ENCODE results near the gene OAT. TPM values are rescaled to one million over a fixed set of nuclear protein-coding genes. Genes with fewer than 3 reads are reported as not detected.

OAT gene
- total RNA-seq, 1 donor from 2014 or later, result 119 TPM

- H3K79me2 ChIP-seq (ENCODE audit: insufficient read depth, low read length), result no peaks in the 10 kb centered on the region
- Mint-ChIP-seq H3K4me3 (ENCODE audit: unreplicated experiment) (no peak overlapping the region), H3K4me1 (ENCODE audit: low read depth, unreplicated experiment) (no peaks in the 10 kb centered on the region), H3K36me3 (ENCODE audit: low read depth, unreplicated experiment) (peaks cover 9% of the 10 kb centered on the region), H3K9me3 (ENCODE audit: unreplicated experiment) (peaks cover 3% of the 10 kb centered on the region), H3K27me3 (ENCODE audit: low read depth, unreplicated experiment) (peaks cover 14% of the 10 kb centered on the region), H3K27ac (ENCODE audit: unreplicated experiment) (no peak overlapping the region)
- no peaks in the 10 kb centered on the region for H4K20me1 ChIP-seq (ENCODE audit: insufficient read depth, low read length)
- FAIRE-seq (no peak), DNase-seq (ENCODE audit: low read depth) (no peak)
- H3K4me2 ChIP-seq (ENCODE audit: low read length), result no peak overlapping the region
- H3K4me1 ChIP-seq (ENCODE audit: insufficient read depth, low read length), result peaks cover 6% of the 10 kb centered on the region
- H3K9ac ChIP-seq (ENCODE audit: low read length), result no peak overlapping the region
- no peak overlapping the region for H3K4me3 ChIP-seq (ENCODE audit: insufficient read depth, low read depth, low read length)
- TF ChIP-seq EZH2 (IDR thresholded peaks at IDR 0.05; ENCODE audit: insufficient read depth, low read length), result no peak
- no peak for TF ChIP-seq CTCF (IDR thresholded peaks at IDR 0.05; ENCODE audit: insufficient read depth, low read depth, low read length)
- H2AFZ ChIP-seq (ENCODE audit: low read depth, low read length), result no peak overlapping the region
- H3K36me3 ChIP-seq (ENCODE audit: insufficient read depth, low read length), result no peaks in the 10 kb centered on the region
- H3K27me3 ChIP-seq (ENCODE audit: insufficient read depth, low read length), result no peaks in the 10 kb centered on the region
- no peaks in the 10 kb centered on the region for H3K9me3 ChIP-seq (ENCODE audit: insufficient read depth, low read depth, low read length)
- no peak overlapping the region for H3K27ac ChIP-seq (ENCODE audit: low read depth, low read length)
These were observed 28.1 kb downstream of the OAT start for GRCh38 chr10:124390471-124391187.

GRCh38 chr10:124389613-124390361, 28.9 kb downstream of the OAT start:
- peak overlapping the region; percentile 68 for H2AFZ ChIP-seq (ENCODE audit: low read depth, low read length)
- H3K36me3 ChIP-seq (ENCODE audit: insufficient read depth, low read length), result no peaks in the 10 kb centered on the region
- no peaks in the 10 kb centered on the region for H3K27me3 ChIP-seq (ENCODE audit: insufficient read depth, low read length)
- H3K9me3 ChIP-seq (ENCODE audit: insufficient read depth, low read depth, low read length), result no peaks in the 10 kb centered on the region
- peaks cover 19% of the 10 kb centered on the region for H3K27me3 Mint-ChIP-seq (ENCODE audit: low read depth, unreplicated experiment)
- H3K36me3 Mint-ChIP-seq (ENCODE audit: low read depth, unreplicated experiment), result peaks cover 2% of the 10 kb centered on the region
- no peaks in the 10 kb centered on the region for H3K79me2 ChIP-seq (ENCODE audit: insufficient read depth, low read length)
- no peaks in the 10 kb centered on the region for H3K4me1 Mint-ChIP-seq (ENCODE audit: low read depth, unreplicated experiment)
- H4K20me1 ChIP-seq (ENCODE audit: insufficient read depth, low read length), result no peaks in the 10 kb centered on the region
- H3K27ac ChIP-seq (ENCODE audit: low read depth, low read length), result no peak overlapping the region
- no peak overlapping the region for H3K4me3 Mint-ChIP-seq (ENCODE audit: unreplicated experiment)
- H3K9ac ChIP-seq (ENCODE audit: low read length), result peak overlapping the region; percentile 40
- FAIRE-seq (no peak), DNase-seq (ENCODE audit: low read depth) (no peak)
- H3K4me2 ChIP-seq (ENCODE audit: low read length), result peak overlapping the region; percentile 90
- H3K9me3 Mint-ChIP-seq (ENCODE audit: unreplicated experiment), result peaks cover 3% of the 10 kb centered on the region
- TF ChIP-seq EZH2 (IDR thresholded peaks at IDR 0.05; ENCODE audit: insufficient read depth, low read length), result no peak
- no peak for TF ChIP-seq CTCF (IDR thresholded peaks at IDR 0.05; ENCODE audit: insufficient read depth, low read depth, low read length)
- peaks cover 6% of the 10 kb centered on the region for H3K4me1 ChIP-seq (ENCODE audit: insufficient read depth, low read length)
- no peak overlapping the region for H3K27ac Mint-ChIP-seq (ENCODE audit: unreplicated experiment)
- H3K4me3 ChIP-seq (ENCODE audit: insufficient read depth, low read depth, low read length), result no peak overlapping the region
